HepG2 (cell line): ENCODE data around the gene UNC5C. TPM values are rescaled to one million over a fixed set of nuclear protein-coding genes. Genes with fewer than 3 reads are reported as not detected.

Source experiments
- ATAC-seq: fragments of 200-7000 bp; cut with Tn5 transposase; 3 replicates; pipeline ENCODE4 v1.9.1; 2020; ENCODE audit warnings: mild to moderate bottlenecking, moderate library complexity
- BruUV-seq: library from RNA; stranded (reverse); fragments of 400-500 nt; replicated peaks from 2 replicates; lab custom pipeline; 2021; lab: Mats Ljungman, UMichigan
- CTCF ChIA-PET: fragments of 300-600 bp; formaldehyde crosslinking; extraction: SDS; loops from one replicate; lab custom pipeline; 2021; ENCODE audit warnings: low total read pairs, inconsistent platforms, low intra/inter-chr PET ratio; lab: Yijun Ruan, JAX
- POLR2A ChIA-PET: fragments of 350-600 bp; sonication (Branson Sonifier 250); formaldehyde crosslinking; loops from one replicate; lab custom pipeline; 2020; ENCODE audit warnings: antibody characterized with exemption, inconsistent platforms; lab: Yijun Ruan, JAX
- DNase-seq: peaks from one replicate; pipeline ENCODE4 v3.0.0-alpha.2; 2015; ENCODE audit warnings: low spot score
- FAIRE-seq: peaks from 3 replicates; lab custom pipeline; 2011; peaks lifted over from hg19 to GRCh38; lab: Jason Lieb, UNC
- H2AFZ ChIP-seq: one replicate; pipeline ENCODE4 v1.6.1; 2011; ENCODE audit warnings: low read length, inconsistent platforms
- H3K27ac ChIP-seq: fragments of 300-600 bp; 3 replicates; pipeline ENCODE4 v1.8.0; 2011; ENCODE audit warnings: mixed run types, mild to moderate bottlenecking, mixed read lengths, low read length, inconsistent platforms; ENCODE audit not compliant: insufficient read depth; ENCODE audit errors: extremely low read length
- H3K27me3 ChIP-seq, 2 experiments: fragments of 200-600 bp in 1 of 2; 2 replicates in 1 of 2; 3 replicates in 1 of 2; pipeline versions ENCODE4 v1.6.0 to v1.8.0; 2011; ENCODE audit warnings: low read length in 2 of 2, mild to moderate bottlenecking in 2 of 2, moderate library complexity in 2 of 2, inconsistent platforms in 1 of 2; ENCODE audit not compliant: insufficient read depth in 2 of 2, control insufficient read depth in 1 of 2
- H3K36me3 ChIP-seq, 2 experiments: fragments of 200-600 bp in 1 of 2; replicated peaks in 1 of 2; 2 replicates in 1 of 2; 3 replicates in 1 of 2; pipeline versions ENCODE4 v1.5.1 to v1.8.0; 2011; ENCODE audit warnings: low read length in 2 of 2, inconsistent platforms in 1 of 2; ENCODE audit not compliant: insufficient read depth in 2 of 2, control insufficient read depth in 1 of 2
- H3K4me1 ChIP-seq: 2 replicates; pipeline ENCODE4 v1.5.1; 2012; ENCODE audit warnings: low read length, inconsistent platforms; ENCODE audit not compliant: insufficient read depth
- H3K4me2 ChIP-seq: 2 replicates; pipeline ENCODE4 v1.6.0; 2011; ENCODE audit warnings: low read depth, low read length, inconsistent platforms
- H3K4me3 ChIP-seq, 3 experiments: fragments of 200-600 bp in 1 of 3; sonication (generic), shearing (Covaris generic) in 1 of 3; replicated peaks in 1 of 3; 2 replicates each; pipeline ENCODE4 v1.5.1; 2011 to 2016; ENCODE audit warnings: low read length in 3 of 3, inconsistent platforms in 2 of 3, low read depth in 2 of 3, mild to moderate bottlenecking in 2 of 3, control low read depth in 1 of 3, mixed read lengths in 1 of 3; ENCODE audit not compliant: insufficient read depth in 1 of 3
- H3K79me2 ChIP-seq: one replicate; pipeline ENCODE4 v1.6.1; 2011; ENCODE audit warnings: low read length, inconsistent platforms; ENCODE audit not compliant: insufficient read depth
- H3K9ac ChIP-seq: 2 replicates; pipeline ENCODE4 v1.6.0; 2011; ENCODE audit warnings: mild to moderate bottlenecking, low read depth, low read length, inconsistent platforms; ENCODE audit not compliant: insufficient read depth
- H3K9me3 ChIP-seq: 2 replicates; pipeline ENCODE4 v1.5.1; 2012; ENCODE audit warnings: mild to moderate bottlenecking, low read length
- H4K20me1 ChIP-seq: 2 replicates; pipeline ENCODE4 v1.6.0; 2011; ENCODE audit warnings: inconsistent platforms, mild to moderate bottlenecking, low read length, moderate library complexity; ENCODE audit not compliant: insufficient read depth
- ATRX ChIP-seq: sonication (generic); formaldehyde crosslinking; IDR thresholded peaks from 2 replicates; pipeline ENCODE4 v1.4.0; 2020; ENCODE audit warnings: missing genetic modification reagents, borderline replicate concordance
- HNF4G ChIP-seq, 2 experiments: sonication (generic) in 1 of 2; formaldehyde crosslinking in 1 of 2; IDR thresholded peaks; 2 replicates each; pipeline versions ENCODE4 v1.4.0 to v1.6.1; 2011 to 2020; ENCODE audit warnings: borderline replicate concordance in 2 of 2, low read depth in 2 of 2, mild to moderate bottlenecking in 2 of 2, low read length in 1 of 2, missing genetic modification reagents in 1 of 2, moderate library complexity in 1 of 2
- HOXA3 ChIP-seq: sonication (generic); formaldehyde crosslinking; IDR thresholded peaks from 2 replicates; pipeline ENCODE4 v1.5.0; 2020; ENCODE audit warnings: missing genetic modification reagents
- MAFF ChIP-seq: IDR thresholded peaks from 2 replicates; pipeline ENCODE4 v1.6.1; 2011; ENCODE audit warnings: low read depth, low read length, improper control_type of control experiment
- MTF2 ChIP-seq: sonication (generic); formaldehyde crosslinking; IDR thresholded peaks from 2 replicates; pipeline ENCODE4 v1.5.0; 2020; ENCODE audit warnings: missing genetic modification reagents, borderline replicate concordance
- PRMT3 ChIP-seq: sonication (generic); formaldehyde crosslinking; IDR thresholded peaks from 2 replicates; pipeline ENCODE4 v1.8.1; 2022; ENCODE audit warnings: low read depth, mild to moderate bottlenecking, moderate library complexity, missing genetic modification reagents, borderline replicate concordance
- RAD21 ChIP-seq: fragments of 450-650 bp; formaldehyde crosslinking; IDR thresholded peaks from 2 replicates; pipeline ENCODE4 v1.5.0; 2020; ENCODE audit warnings: mild to moderate bottlenecking
- SKI ChIP-seq: fragments of 450-650 bp; IDR thresholded peaks from one replicate; pipeline ENCODE4 v1.6.1; 2018; ENCODE audit warnings: mild to moderate bottlenecking; ENCODE audit not compliant: partially characterized antibody
- TARDBP ChIP-seq: sonication (generic); formaldehyde crosslinking; IDR thresholded peaks from 2 replicates; pipeline ENCODE4 v1.8.0; 2022; ENCODE audit warnings: mild to moderate bottlenecking, missing genetic modification reagents
- ZBTB3 ChIP-seq: sonication (generic); formaldehyde crosslinking; IDR thresholded peaks from 2 replicates; pipeline ENCODE4 v1.4.0; 2020; ENCODE audit warnings: low read depth, mild to moderate bottlenecking, moderate library complexity, missing genetic modification reagents, borderline replicate concordance
- ZNF260 ChIP-seq: sonication (generic); formaldehyde crosslinking; IDR thresholded peaks from 2 replicates; pipeline ENCODE4 v1.4.0; 2020; ENCODE audit warnings: missing genetic modification reagents, low read depth, mild to moderate bottlenecking, borderline replicate concordance
- ZNF572 ChIP-seq: sonication (generic); formaldehyde crosslinking; IDR thresholded peaks from 2 replicates; pipeline ENCODE4 v1.5.1; 2020; ENCODE audit warnings: mild to moderate bottlenecking, missing genetic modification reagents
- ZNF660 ChIP-seq: sonication (generic); formaldehyde crosslinking; IDR thresholded peaks from 2 replicates; pipeline ENCODE4 v1.5.1; 2020; ENCODE audit warnings: mild to moderate bottlenecking, low read depth, missing genetic modification reagents, borderline replicate concordance
- ZSCAN22 ChIP-seq: sonication (generic); formaldehyde crosslinking; IDR thresholded peaks from 2 replicates; pipeline ENCODE4 v1.4.0; 2020; ENCODE audit warnings: mild to moderate bottlenecking, missing genetic modification reagents
- in situ Hi-C: cut with HindIII; loops from 2 replicates; pipeline ENCODE4 v1.10.0; 2017; ENCODE audit warnings: low pct_unique_long_range_greater_than_20kb; ENCODE audit not compliant: extremely low pct_ligation_motif_present
- intact Hi-C: fragments of 100-400 bp; cut with micrococcal nuclease; formaldehyde crosslinking; loops from one replicate; pipeline ENCODE4 v1.10.0; 2022; ENCODE audit not compliant: unreplicated experiment
- polyA plus RNA-seq, 8 experiments: library from polyadenylated mRNA; depleted of rRNA in 3 of 8; stranded (reverse) in 7 of 8; unstranded in 1 of 8; fragments of >200 nt; fragmentation: Illumina TruSeq in 4 of 8; extraction: Trizol in 4 of 8; gene quantifications; 2 replicates each; pipeline versions ENCODE4 v1.2.1 to v1.2.3, GENCODE V29; 2011 to 2016; ENCODE audit warnings: low read depth in 4 of 8, missing spikeins in 1 of 8, mixed read lengths in 1 of 8; ENCODE audit not compliant: insufficient read depth in 1 of 8
- total RNA-seq, 5 experiments: library from RNA; depleted of rRNA; stranded (reverse); fragments of >200 nt; fragmentation: Illumina TruSeq; extraction: Trizol; gene quantifications; 2 replicates each; pipeline ENCODE4 v1.2.3, GENCODE V29; 2016; ENCODE audit warnings: low read depth in 1 of 5
- TF ChIP-seq, protein P1 (sequence below): sonication (generic); formaldehyde crosslinking; conservative IDR thresholded peaks from 2 replicates; pipeline ENCODE4 v1.4.0; 2020; ENCODE audit warnings: missing genetic modification reagents
- TF ChIP-seq, protein P2 (sequence below): sonication (generic); formaldehyde crosslinking; IDR thresholded peaks from 2 replicates; pipeline ENCODE4 v1.4.0; 2020; ENCODE audit warnings: missing genetic modification reagents
- TF ChIP-seq, protein P3 (sequence below): sonication (generic); formaldehyde crosslinking; IDR thresholded peaks from 2 replicates; pipeline ENCODE4 v1.5.0; 2020; ENCODE audit warnings: mild to moderate bottlenecking, missing genetic modification reagents, borderline replicate concordance

Gene UNC5C
- total and polyA plus RNA-seq, 2 of the 13 experiments (the other 11 are each of a cell fraction or from before 2014, with no cell fraction given): not detected

DNA sequence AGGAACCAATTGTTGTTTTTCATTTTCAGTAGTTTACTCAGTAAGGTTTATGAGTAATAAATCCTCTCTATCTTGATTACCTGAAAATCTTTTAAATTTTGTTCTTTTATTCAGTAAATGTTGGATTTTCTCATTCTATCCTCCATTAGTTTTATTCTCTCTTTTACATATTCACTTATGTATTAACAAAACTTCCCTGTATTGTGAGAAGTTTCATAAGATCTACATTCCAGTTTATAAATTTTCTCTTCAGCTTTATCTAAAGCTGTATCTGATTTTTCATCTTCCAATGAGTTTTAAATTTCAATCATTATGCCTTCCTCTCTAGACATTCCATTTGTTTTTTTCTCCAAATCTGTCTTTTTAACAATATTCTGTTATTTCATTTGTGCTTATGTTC lies 310.2 kb downstream of the UNC5C start:
- FAIRE-seq (no peak), ATAC-seq (no peak), DNase-seq (no peak)
- H3K27ac ChIP-seq: no peak overlapping the region
- H3K27me3 ChIP-seq: peaks cover 0 to 5% of the 10 kb centered on the region in 2 experiments; a peak in 1 of 5 replicates
- H3K79me2 ChIP-seq: no peaks in the 10 kb centered on the region
- in situ Hi-C loops (no loop called here), intact Hi-C loops (no loop called here)
- H3K9ac ChIP-seq: no peak overlapping the region
- no TSS peak for BruUV-seq
- H4K20me1 ChIP-seq: no peaks in the 10 kb centered on the region
- H3K4me1 ChIP-seq: no peaks in the 10 kb centered on the region
- H3K9me3 ChIP-seq: no peaks in the 10 kb centered on the region
- no peaks in the 10 kb centered on the region for H3K36me3 ChIP-seq
- H2AFZ ChIP-seq: no peak overlapping the region
- H3K4me3 ChIP-seq: no peak overlapping the region
- ChIA-PET POLR2A (no interaction called here), CTCF (no interaction called here)
- H3K4me2 ChIP-seq: no peak overlapping the region
- TF ChIP-seq ZNF260 (CRISPR knock-in tag) (no peak), ZNF660 (no peak), ZSCAN22 (CRISPR knock-in tag) (no peak), MTF2 (no peak), HNF4G (IDR thresholded peaks at IDR 0.05; ENCODE audit: borderline replicate concordance, low read depth, low read length) (no peak), HNF4G (CRISPR knock-in tag; IDR thresholded peaks at IDR 0.05; ENCODE audit: borderline replicate concordance, low read depth) (no peak), SKI (no peak), TARDBP (no peak), MAFF (no peak), ATRX (CRISPR knock-in tag) (no peak), ZNF572 (no peak), PRMT3 (CRISPR knock-in tag) (no peak), RAD21 (CRISPR knock-in tag) (no peak), ZBTB3 (no peak), HOXA3 (CRISPR knock-in tag) (no peak)
- TF ChIP-seq, protein P1, sequence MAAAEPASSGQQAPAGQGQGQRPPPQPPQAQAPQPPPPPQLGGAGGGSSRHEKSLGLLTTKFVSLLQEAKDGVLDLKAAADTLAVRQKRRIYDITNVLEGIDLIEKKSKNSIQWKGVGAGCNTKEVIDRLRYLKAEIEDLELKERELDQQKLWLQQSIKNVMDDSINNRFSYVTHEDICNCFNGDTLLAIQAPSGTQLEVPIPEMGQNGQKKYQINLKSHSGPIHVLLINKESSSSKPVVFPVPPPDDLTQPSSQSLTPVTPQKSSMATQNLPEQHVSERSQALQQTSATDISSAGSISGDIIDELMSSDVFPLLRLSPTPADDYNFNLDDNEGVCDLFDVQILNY: no peak
- TF ChIP-seq, protein P2, sequence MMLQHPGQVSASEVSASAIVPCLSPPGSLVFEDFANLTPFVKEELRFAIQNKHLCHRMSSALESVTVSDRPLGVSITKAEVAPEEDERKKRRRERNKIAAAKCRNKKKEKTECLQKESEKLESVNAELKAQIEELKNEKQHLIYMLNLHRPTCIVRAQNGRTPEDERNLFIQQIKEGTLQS (CRISPR knock-in tag): no peak
- TF ChIP-seq, protein P3, sequence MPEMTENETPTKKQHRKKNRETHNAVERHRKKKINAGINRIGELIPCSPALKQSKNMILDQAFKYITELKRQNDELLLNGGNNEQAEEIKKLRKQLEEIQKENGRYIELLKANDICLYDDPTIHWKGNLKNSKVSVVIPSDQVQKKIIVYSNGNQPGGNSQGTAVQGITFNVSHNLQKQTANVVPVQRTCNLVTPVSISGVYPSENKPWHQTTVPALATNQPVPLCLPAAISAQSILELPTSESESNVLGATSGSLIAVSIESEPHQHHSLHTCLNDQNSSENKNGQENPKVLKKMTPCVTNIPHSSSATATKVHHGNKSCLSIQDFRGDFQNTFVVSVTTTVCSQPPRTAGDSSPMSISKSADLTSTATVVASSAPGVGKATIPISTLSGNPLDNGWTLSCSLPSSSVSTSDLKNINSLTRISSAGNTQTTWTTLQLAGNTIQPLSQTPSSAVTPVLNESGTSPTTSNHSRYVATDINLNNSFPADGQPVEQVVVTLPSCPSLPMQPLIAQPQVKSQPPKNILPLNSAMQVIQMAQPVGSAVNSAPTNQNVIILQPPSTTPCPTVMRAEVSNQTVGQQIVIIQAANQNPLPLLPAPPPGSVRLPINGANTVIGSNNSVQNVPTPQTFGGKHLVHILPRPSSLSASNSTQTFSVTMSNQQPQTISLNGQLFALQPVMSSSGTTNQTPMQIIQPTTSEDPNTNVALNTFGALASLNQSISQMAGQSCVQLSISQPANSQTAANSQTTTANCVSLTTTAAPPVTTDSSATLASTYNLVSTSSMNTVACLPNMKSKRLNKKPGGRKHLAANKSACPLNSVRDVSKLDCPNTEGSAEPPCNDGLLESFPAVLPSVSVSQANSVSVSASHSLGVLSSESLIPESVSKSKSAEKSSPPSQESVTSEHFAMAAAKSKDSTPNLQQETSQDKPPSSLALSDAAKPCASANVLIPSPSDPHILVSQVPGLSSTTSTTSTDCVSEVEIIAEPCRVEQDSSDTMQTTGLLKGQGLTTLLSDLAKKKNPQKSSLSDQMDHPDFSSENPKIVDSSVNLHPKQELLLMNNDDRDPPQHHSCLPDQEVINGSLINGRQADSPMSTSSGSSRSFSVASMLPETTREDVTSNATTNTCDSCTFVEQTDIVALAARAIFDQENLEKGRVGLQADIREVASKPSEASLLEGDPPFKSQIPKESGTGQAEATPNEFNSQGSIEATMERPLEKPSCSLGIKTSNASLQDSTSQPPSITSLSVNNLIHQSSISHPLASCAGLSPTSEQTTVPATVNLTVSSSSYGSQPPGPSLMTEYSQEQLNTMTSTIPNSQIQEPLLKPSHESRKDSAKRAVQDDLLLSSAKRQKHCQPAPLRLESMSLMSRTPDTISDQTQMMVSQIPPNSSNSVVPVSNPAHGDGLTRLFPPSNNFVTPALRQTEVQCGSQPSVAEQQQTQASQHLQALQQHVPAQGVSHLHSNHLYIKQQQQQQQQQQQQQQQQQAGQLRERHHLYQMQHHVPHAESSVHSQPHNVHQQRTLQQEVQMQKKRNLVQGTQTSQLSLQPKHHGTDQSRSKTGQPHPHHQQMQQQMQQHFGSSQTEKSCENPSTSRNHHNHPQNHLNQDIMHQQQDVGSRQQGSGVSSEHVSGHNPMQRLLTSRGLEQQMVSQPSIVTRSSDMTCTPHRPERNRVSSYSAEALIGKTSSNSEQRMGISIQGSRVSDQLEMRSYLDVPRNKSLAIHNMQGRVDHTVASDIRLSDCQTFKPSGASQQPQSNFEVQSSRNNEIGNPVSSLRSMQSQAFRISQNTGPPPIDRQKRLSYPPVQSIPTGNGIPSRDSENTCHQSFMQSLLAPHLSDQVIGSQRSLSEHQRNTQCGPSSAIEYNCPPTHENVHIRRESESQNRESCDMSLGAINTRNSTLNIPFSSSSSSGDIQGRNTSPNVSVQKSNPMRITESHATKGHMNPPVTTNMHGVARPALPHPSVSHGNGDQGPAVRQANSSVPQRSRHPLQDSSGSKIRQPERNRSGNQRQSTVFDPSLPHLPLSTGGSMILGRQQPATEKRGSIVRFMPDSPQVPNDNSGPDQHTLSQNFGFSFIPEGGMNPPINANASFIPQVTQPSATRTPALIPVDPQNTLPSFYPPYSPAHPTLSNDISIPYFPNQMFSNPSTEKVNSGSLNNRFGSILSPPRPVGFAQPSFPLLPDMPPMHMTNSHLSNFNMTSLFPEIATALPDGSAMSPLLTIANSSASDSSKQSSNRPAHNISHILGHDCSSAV (CRISPR knock-in tag): no peak
